ENCODE measurements around the gene TMEM178B. TPM values are rescaled to one million over a fixed set of nuclear protein-coding genes. Genes with fewer than 3 reads are reported as not detected.

Gene TMEM178B
- total RNA-seq, 1 donor: 0.43 TPM

DNA sequence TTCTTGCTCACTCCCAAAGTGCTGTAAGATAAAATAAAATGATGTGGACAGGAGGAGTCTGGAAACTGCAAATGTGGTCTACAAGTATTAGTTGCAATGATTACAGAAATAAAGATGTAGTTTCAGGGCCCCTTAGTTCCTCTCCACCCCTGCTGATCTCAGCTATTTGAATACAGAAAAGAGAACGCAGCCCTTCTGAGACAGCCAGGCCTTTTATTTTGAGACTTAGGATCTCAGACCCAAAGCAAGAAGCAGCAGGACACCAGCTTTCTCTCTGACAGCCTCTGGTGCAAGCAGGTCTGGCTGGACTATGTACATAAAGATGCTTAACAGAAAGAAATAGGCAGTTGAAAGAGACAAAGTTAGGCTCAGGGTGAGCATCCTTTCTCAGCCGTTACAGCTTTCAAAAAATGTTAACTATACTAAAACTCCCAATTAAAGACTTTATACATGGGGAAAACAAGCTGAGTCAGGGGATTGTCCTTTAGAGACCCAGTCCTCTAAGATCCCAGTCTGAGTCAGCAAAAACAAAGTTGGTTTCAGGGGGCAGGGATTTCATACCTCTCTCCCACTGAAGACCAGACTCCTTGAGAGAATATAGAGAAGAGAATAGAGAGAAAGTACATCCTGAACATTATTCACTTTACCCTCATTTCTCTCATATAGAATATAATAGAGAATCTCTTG is 220.4 kb downstream of the TMEM178B start:
- H3K4me3 ChIP-seq (ENCODE audit: low read depth, low read length): no peak overlapping the region
- DNase-seq (ENCODE audit: low read depth): no peak

DNA sequence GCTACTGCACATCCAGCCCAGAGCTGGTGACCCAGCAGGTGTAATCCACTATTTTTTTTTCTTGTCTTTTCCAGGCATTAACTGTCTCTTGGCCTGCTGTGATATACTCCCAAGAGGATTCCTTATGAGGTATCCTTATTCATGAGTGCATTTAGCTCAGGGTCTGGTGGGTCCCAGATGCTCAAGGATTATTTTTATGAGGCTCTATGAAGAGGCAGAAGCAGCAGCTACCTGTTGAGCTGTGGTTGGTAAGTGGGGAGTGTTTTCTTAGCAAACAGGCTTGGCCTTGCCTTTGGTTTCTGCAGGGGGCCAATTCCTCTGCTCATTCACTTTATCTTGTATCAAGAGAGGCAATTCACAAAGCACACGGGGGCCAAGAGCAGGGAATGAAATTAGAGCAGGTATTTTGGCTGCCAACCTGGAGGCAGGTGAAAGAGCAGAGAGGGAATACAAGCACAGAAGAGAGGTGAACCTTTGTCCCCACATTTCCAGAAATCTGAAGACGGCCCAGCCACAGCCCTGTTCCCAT is 221.6 kb downstream of the TMEM178B start:
- no peak overlapping the region for H3K4me3 ChIP-seq (ENCODE audit: low read depth, low read length)
- TF ChIP-seq, protein P1, sequence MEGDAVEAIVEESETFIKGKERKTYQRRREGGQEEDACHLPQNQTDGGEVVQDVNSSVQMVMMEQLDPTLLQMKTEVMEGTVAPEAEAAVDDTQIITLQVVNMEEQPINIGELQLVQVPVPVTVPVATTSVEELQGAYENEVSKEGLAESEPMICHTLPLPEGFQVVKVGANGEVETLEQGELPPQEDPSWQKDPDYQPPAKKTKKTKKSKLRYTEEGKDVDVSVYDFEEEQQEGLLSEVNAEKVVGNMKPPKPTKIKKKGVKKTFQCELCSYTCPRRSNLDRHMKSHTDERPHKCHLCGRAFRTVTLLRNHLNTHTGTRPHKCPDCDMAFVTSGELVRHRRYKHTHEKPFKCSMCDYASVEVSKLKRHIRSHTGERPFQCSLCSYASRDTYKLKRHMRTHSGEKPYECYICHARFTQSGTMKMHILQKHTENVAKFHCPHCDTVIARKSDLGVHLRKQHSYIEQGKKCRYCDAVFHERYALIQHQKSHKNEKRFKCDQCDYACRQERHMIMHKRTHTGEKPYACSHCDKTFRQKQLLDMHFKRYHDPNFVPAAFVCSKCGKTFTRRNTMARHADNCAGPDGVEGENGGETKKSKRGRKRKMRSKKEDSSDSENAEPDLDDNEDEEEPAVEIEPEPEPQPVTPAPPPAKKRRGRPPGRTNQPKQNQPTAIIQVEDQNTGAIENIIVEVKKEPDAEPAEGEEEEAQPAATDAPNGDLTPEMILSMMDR (IDR thresholded peaks at IDR 0.05; ENCODE audit: insufficient read depth, low read depth, low read length): no peak
- DNase-seq (ENCODE audit: low read depth): no peak

More for the DNA sequence above, 220.4 kb downstream of the TMEM178B start:
- TF ChIP-seq, protein P1 (IDR thresholded peaks at IDR 0.05; ENCODE audit: insufficient read depth, low read depth, low read length): no peak

DNA sequence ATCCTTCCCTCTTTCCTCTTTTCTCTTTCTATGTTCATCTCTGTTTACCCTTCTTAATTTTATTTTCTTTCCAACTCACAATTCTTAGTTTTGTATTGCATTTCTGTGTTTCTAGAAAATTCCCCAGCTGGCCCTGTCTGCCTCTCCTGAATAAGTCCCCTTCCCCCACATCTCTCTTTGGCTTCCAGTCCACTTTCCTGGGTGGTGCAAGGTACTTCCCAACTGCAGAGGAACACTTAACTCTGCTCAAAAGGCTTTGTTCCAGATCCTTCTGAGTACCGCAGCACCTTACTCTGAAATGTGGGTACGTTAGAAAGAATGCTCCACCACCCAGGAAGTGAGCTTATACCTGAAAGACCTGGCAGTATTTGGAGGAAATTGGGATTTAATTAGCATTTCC is 227.0 kb downstream of the TMEM178B start:
- DNase-seq (ENCODE audit: low read depth): no peak

DNA sequence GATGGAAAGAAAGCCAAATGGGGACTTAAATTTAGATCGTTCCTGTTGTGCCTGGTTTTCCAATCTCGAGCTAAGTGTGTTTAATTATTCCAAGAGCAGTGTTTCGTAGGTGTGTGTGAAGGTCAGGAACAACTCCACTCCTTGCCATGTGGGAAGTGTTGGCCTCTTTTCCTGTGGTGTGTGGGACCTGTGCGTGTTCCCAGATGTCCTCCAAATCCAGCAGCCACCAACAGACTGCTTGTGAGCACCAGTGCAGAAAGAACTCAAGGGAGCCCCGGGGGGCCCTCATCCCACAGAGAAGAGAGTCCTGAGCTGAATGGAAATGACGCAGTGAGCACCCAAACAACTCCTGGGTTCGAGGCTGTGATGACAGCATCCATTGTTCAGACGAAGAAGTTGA is 227.7 kb downstream of the TMEM178B start:
- H3K4me3 ChIP-seq (ENCODE audit: low read depth, low read length): no peak overlapping the region
- TF ChIP-seq, protein P1 (IDR thresholded peaks at IDR 0.05; ENCODE audit: insufficient read depth, low read depth, low read length): no peak
- no peak for DNase-seq (ENCODE audit: low read depth)

More for the DNA sequence above, 227.0 kb downstream of the TMEM178B start:
- H3K4me3 ChIP-seq (ENCODE audit: low read depth, low read length): no peak overlapping the region
- TF ChIP-seq, protein P1 (IDR thresholded peaks at IDR 0.05; ENCODE audit: insufficient read depth, low read depth, low read length): no peak

DNA sequence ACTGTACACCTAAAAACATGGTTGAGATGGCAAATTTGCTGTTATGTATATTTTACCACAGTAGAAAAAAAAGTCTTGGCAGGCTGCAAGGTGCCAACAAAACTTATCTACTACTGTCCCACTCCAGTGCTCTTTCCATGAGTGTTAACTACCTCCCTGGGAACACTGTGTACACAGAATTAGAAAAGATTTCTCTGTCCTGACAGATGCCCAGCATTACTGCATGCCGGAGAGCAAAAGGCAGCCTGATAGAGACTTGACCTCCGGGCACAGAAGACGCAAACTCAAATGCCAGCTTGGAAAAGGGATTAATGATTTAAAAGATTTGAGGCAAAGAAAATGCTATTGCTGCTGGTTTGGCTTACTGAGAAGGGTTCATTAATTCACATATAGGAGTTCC is 228.8 kb downstream of the TMEM178B start:
- TF ChIP-seq, protein P1 (IDR thresholded peaks at IDR 0.05; ENCODE audit: insufficient read depth, low read depth, low read length): no peak
- no peak overlapping the region for H3K4me3 ChIP-seq (ENCODE audit: low read depth, low read length)
- no peak for DNase-seq (ENCODE audit: low read depth)

DNA sequence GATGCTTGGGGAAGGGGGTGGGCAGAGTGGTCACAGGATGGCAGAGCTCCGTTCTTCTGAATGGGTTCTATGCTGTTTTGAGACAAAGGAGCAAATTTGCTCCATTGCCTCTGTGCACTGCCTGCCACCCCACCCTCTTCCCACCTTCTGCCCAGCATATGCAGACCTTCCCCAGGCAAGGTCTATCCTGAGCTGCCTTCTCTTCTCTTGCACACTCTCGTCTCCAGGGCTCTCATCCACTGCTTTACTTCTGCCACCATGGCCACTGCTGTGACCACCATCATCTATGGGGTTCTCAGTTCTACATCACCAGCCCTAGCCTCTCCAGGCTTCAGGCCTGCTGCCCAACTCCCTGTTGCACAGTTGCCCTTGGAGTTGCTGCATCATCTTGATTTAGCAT is 230.4 kb downstream of the TMEM178B start:
- H3K4me3 ChIP-seq (ENCODE audit: low read depth, low read length): no peak overlapping the region
- TF ChIP-seq, protein P1 (IDR thresholded peaks at IDR 0.05; ENCODE audit: insufficient read depth, low read depth, low read length): no peak
- DNase-seq (ENCODE audit: low read depth): no peak
